ENCODE measurements around the gene VKORC1.

- TF ChIP-seq, protein P1, sequence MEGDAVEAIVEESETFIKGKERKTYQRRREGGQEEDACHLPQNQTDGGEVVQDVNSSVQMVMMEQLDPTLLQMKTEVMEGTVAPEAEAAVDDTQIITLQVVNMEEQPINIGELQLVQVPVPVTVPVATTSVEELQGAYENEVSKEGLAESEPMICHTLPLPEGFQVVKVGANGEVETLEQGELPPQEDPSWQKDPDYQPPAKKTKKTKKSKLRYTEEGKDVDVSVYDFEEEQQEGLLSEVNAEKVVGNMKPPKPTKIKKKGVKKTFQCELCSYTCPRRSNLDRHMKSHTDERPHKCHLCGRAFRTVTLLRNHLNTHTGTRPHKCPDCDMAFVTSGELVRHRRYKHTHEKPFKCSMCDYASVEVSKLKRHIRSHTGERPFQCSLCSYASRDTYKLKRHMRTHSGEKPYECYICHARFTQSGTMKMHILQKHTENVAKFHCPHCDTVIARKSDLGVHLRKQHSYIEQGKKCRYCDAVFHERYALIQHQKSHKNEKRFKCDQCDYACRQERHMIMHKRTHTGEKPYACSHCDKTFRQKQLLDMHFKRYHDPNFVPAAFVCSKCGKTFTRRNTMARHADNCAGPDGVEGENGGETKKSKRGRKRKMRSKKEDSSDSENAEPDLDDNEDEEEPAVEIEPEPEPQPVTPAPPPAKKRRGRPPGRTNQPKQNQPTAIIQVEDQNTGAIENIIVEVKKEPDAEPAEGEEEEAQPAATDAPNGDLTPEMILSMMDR (conservative IDR thresholded peaks at IDR 0.05; ENCODE audit: low read depth, low read length) = no peak
- no peak for TF ChIP-seq EZH2 (IDR thresholded peaks at IDR 0.05; ENCODE audit: borderline replicate concordance, low read depth, low read length, poor library complexity, severe bottlenecking)
These were observed 11.5 kb downstream of the VKORC1 start for GRCh38 chr16:31083081-31083480.

Measured in A673 (cell line).